Activated CD4-positive, alpha-beta memory T cell treated with anti-CD3 and anti-CD28 coated beads for 36 hours (primary cell): ENCODE results near the gene RAI14. TPM values are rescaled to one million over a fixed set of nuclear protein-coding genes. Genes with fewer than 3 reads are reported as not detected.
"Not testable (repeated sequence)": the region's sequence is repeated elsewhere in the genome, so short reads cannot be mapped to it uniquely, and the experiment has no call there.

ENCODE experiments used
- CTCF ChIA-PET: fragments of 350-600 bp; sonication (Branson Sonifier 250); formaldehyde crosslinking; loops from one replicate; lab custom pipeline; 2021; ENCODE audit warnings: antibody characterized with exemption, inconsistent platforms; lab: Charles Lee
- POLR2A ChIA-PET: fragments of 350-600 bp; sonication (Branson Sonifier 250); formaldehyde crosslinking; loops from one replicate; lab custom pipeline; 2021; ENCODE audit warnings: antibody characterized with exemption; lab: Charles Lee
- DNase-seq: peaks from one replicate; pipeline ENCODE4 v3.0.0-alpha.2; 2020
- H3K27ac Mint-ChIP-seq: one replicate; pipeline ENCODE4 v1.8.0; 2021; ENCODE audit warnings: mixed read lengths
- H3K27me3 Mint-ChIP-seq: one replicate; pipeline ENCODE4 v1.8.0; 2021; ENCODE audit warnings: mixed read lengths
- H3K36me3 Mint-ChIP-seq: one replicate; pipeline ENCODE4 v1.8.0; 2021; ENCODE audit warnings: mixed read lengths
- H3K4me1 Mint-ChIP-seq: one replicate; pipeline ENCODE4 v1.8.0; 2021; ENCODE audit warnings: low read depth, mixed read lengths
- H3K4me3 Mint-ChIP-seq: one replicate; pipeline ENCODE4 v1.8.0; 2021; ENCODE audit warnings: mild to moderate bottlenecking, mixed read lengths
- H3K9me3 Mint-ChIP-seq: one replicate; pipeline ENCODE4 v1.8.0; 2021; ENCODE audit warnings: mixed read lengths
- intact Hi-C: fragments of 100-400 bp; cut with micrococcal nuclease; formaldehyde crosslinking; loops from one replicate; pipeline ENCODE4 v1.15.1; 2023
- total RNA-seq, 2 experiments: library from RNA; stranded (reverse); gene quantifications; one replicate each; pipeline ENCODE4 v1.2.3, GENCODE V29; 2021

The RAI14 gene
- total RNA-seq, 2 experiments from 2014 or later = 3.9 to 5.4 TPM

DNA sequence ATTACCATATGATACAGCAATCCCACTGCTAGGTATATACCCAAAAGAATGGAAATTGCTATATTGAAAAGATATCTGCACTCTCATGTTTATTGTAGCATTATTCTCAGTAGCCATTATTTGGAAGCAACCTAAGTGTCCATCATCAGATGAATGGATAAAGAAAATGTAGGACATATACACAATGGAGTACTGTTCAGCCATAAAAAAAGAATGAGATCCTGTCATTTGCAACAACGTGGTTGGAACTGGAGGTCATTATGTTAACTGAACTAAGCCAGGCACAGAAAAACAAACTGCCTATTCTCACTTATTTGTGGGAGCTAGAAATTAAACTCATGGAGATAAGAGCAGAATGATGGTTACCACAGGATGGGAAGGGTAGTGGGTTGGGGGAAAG is 119.8 kb downstream of the RAI14 start:
- ChIA-PET CTCF (no interaction called here), POLR2A (no interaction called here)
- H3K9me3 Mint-ChIP-seq = peaks cover 13% of the 10 kb centered on the region
- intact Hi-C loops = no loop called here
- H3K27ac Mint-ChIP-seq = no peak overlapping the region
- no peaks in the 10 kb centered on the region for H3K4me1 Mint-ChIP-seq
- DNase-seq = no peak
- peaks cover 4% of the 10 kb centered on the region for H3K36me3 Mint-ChIP-seq
- peaks cover 8% of the 10 kb centered on the region for H3K27me3 Mint-ChIP-seq
- no peak overlapping the region for H3K4me3 Mint-ChIP-seq

GRCh38 chr5:34778091-34778850 is 122.1 kb downstream of the RAI14 start:
- Mint-ChIP-seq H3K36me3 (peaks cover 4% of the 10 kb centered on the region), H3K9me3 (peaks cover 29% of the 10 kb centered on the region), H3K27ac (no peak overlapping the region), H3K4me3 (no peak overlapping the region), H3K27me3 (peaks cover 5% of the 10 kb centered on the region), H3K4me1 (no peaks in the 10 kb centered on the region)
- no peak for DNase-seq
- ChIA-PET CTCF (interaction anchor here (0.6 kb wide), 1 partner anchor 1221 kb away, joined by 3 read pairs; no protein-coding TSS in a partner anchor), POLR2A (no interaction called here)
- intact Hi-C loops = no loop called here

DNA sequence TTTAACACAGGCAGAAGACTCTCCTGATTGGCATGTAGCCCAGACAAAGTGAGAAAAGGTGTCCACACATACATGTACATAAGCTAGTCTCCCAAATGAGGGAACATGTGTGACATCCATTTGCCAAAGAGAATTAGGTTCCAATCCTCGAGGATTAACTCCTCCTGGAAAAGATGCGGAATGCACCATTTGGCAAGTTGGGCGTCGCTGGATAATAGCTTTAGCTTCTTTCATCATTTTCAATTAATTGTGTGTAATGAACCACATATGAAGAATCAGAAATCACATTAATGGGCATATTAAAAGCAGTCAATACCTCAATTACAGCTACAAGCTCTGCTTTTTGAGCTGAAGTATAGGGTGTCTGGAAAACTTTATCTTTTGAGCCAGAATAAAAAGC is 127.8 kb downstream of the RAI14 start:
- intact Hi-C loops, POLR2A ChIA-PET: not testable (repeated sequence)

GRCh38 chr5:34787035-34787434 is 130.9 kb downstream of the RAI14 start:
- POLR2A ChIA-PET = no interaction called here
- Mint-ChIP-seq H3K36me3 (no peaks in the 10 kb centered on the region), H3K9me3 (peaks cover 12% of the 10 kb centered on the region), H3K27ac (no peak overlapping the region), H3K4me3 (no peak overlapping the region), H3K27me3 (no peaks in the 10 kb centered on the region), H3K4me1 (no peaks in the 10 kb centered on the region)
- no peak for DNase-seq
- CTCF ChIA-PET = no interaction called here
- intact Hi-C loops = no loop called here

More for the DNA sequence above, 127.8 kb downstream of the RAI14 start:
- DNase-seq, H3K27me3 Mint-ChIP-seq, H3K36me3 Mint-ChIP-seq, H3K4me1 Mint-ChIP-seq, H3K27ac Mint-ChIP-seq, CTCF ChIA-PET, H3K4me3 Mint-ChIP-seq: not testable (repeated sequence)
- H3K9me3 Mint-ChIP-seq = peaks cover 26% of the 10 kb centered on the region

- no peak for DNase-seq
- ChIA-PET POLR2A (no interaction called here), CTCF (no interaction called here)
- no peak overlapping the region for H3K27ac Mint-ChIP-seq
- intact Hi-C loops = no loop called here
- H3K9me3 Mint-ChIP-seq = peaks cover 5% of the 10 kb centered on the region
- H3K27me3 Mint-ChIP-seq = peaks cover 2% of the 10 kb centered on the region
- H3K4me3 Mint-ChIP-seq = no peak overlapping the region
- H3K36me3 Mint-ChIP-seq = no peaks in the 10 kb centered on the region
- H3K4me1 Mint-ChIP-seq = no peaks in the 10 kb centered on the region
Observed at GRCh38 chr5:34789021-34789531, 132.9 kb downstream of the RAI14 start.

DNA sequence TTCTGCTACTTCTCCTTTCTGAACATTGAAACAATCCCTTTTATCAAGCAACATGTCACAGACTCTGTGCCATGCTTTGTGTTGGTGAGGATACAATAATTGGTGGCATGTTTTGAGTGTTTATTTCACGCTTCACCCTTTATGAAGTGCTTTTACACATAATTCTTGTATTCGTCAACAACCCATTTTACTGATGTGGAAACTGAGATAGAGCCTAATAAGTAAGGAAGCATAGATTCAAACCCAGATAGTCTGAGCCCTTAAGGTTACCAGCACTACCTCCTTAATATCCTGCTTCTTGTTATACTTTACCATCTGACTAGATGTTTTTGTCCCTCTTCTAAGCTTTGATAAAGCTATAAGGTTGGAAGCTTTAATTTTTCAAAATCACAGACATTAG is 133.5 kb downstream of the RAI14 start:
- no peak for DNase-seq
- intact Hi-C loops = no loop called here
- Mint-ChIP-seq H3K4me1 (no peaks in the 10 kb centered on the region), H3K27me3 (peaks cover 2% of the 10 kb centered on the region), H3K9me3 (peaks cover 5% of the 10 kb centered on the region), H3K4me3 (no peak overlapping the region), H3K36me3 (no peaks in the 10 kb centered on the region), H3K27ac (no peak overlapping the region)
- CTCF ChIA-PET = no interaction called here
- POLR2A ChIA-PET = no interaction called here

DNA sequence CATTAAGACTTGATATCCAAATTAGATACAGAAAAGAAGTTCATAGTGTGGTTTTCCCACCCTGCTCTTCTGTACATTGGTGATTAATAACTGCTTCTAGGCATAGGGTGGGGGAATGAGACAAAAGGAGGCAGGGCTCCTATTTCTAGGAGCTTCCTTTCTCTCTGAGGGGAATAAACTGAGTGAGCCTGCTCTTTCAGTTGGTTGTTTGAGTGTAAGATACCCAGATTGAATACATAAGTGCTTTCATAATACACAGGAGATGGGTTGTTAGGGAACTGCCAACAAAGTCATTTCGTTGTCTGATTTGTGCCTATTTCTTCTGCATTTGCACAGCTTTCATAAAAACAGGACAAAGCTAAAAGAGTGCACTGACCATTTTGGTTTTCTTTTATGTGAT is 133.9 kb downstream of the RAI14 start:
- intact Hi-C loops = no loop called here
- CTCF ChIA-PET = no interaction called here
- no peak overlapping the region for H3K4me3 Mint-ChIP-seq
- no peaks in the 10 kb centered on the region for H3K4me1 Mint-ChIP-seq
- POLR2A ChIA-PET = no interaction called here
- peaks cover 5% of the 10 kb centered on the region for H3K9me3 Mint-ChIP-seq
- peaks cover 2% of the 10 kb centered on the region for H3K27me3 Mint-ChIP-seq
- no peaks in the 10 kb centered on the region for H3K36me3 Mint-ChIP-seq
- no peak overlapping the region for H3K27ac Mint-ChIP-seq
- DNase-seq = no peak

- intact Hi-C loops = no loop called here
- no peak overlapping the region for H3K4me3 Mint-ChIP-seq
- DNase-seq = no peak
- peaks cover 2% of the 10 kb centered on the region for H3K27me3 Mint-ChIP-seq
- CTCF ChIA-PET = no interaction called here
- H3K36me3 Mint-ChIP-seq = no peaks in the 10 kb centered on the region
- no peaks in the 10 kb centered on the region for H3K4me1 Mint-ChIP-seq
- H3K9me3 Mint-ChIP-seq = peaks cover 5% of the 10 kb centered on the region
- POLR2A ChIA-PET = no interaction called here
- H3K27ac Mint-ChIP-seq = no peak overlapping the region
Observed at GRCh38 chr5:34791761-34792244, 135.7 kb downstream of the RAI14 start.

GRCh38 chr5:34802834-34803563 is 146.9 kb downstream of the RAI14 start:
- DNase-seq = no peak
- ChIA-PET CTCF (no interaction called here), POLR2A (no interaction called here)
- H3K27me3 Mint-ChIP-seq = no peaks in the 10 kb centered on the region
- no peaks in the 10 kb centered on the region for H3K4me1 Mint-ChIP-seq
- H3K4me3 Mint-ChIP-seq = no peak overlapping the region
- intact Hi-C loops = no loop called here
- no peaks in the 10 kb centered on the region for H3K9me3 Mint-ChIP-seq
- H3K36me3 Mint-ChIP-seq = no peaks in the 10 kb centered on the region
- no peak overlapping the region for H3K27ac Mint-ChIP-seq

- H3K9me3 Mint-ChIP-seq = no peaks in the 10 kb centered on the region
- H3K27me3 Mint-ChIP-seq = no peaks in the 10 kb centered on the region
- DNase-seq = no peak
- H3K27ac Mint-ChIP-seq = no peak overlapping the region
- H3K4me1 Mint-ChIP-seq = no peaks in the 10 kb centered on the region
- H3K36me3 Mint-ChIP-seq = no peaks in the 10 kb centered on the region
- POLR2A ChIA-PET = no interaction called here
- CTCF ChIA-PET = no interaction called here
- no peak overlapping the region for H3K4me3 Mint-ChIP-seq
- intact Hi-C loops = no loop called here
Observed at GRCh38 chr5:34803974-34804732, 148.0 kb downstream of the RAI14 start.

- Mint-ChIP-seq H3K4me3 (no peak overlapping the region), H3K36me3 (no peaks in the 10 kb centered on the region), H3K4me1 (no peaks in the 10 kb centered on the region), H3K27ac (no peak overlapping the region), H3K27me3 (no peaks in the 10 kb centered on the region), H3K9me3 (no peaks in the 10 kb centered on the region)
- ChIA-PET POLR2A (no interaction called here), CTCF (no interaction called here)
- intact Hi-C loops = no loop called here
- no peak for DNase-seq
Observed at GRCh38 chr5:34804913-34805312, 148.8 kb downstream of the RAI14 start.

- no peaks in the 10 kb centered on the region for H3K9me3 Mint-ChIP-seq
- H3K4me1 Mint-ChIP-seq = no peaks in the 10 kb centered on the region
- ChIA-PET POLR2A (no interaction called here), CTCF (no interaction called here)
- H3K36me3 Mint-ChIP-seq = no peaks in the 10 kb centered on the region
- H3K27me3 Mint-ChIP-seq = no peaks in the 10 kb centered on the region
- intact Hi-C loops = no loop called here
- no peak overlapping the region for H3K27ac Mint-ChIP-seq
- DNase-seq = no peak
- no peak overlapping the region for H3K4me3 Mint-ChIP-seq
Observed at GRCh38 chr5:34806532-34806931, 150.4 kb downstream of the RAI14 start.
